GM12878 (cell line): ENCODE data around the gene MYH10. TPM values are rescaled to one million over a fixed set of nuclear protein-coding genes. Genes with fewer than 3 reads are reported as not detected.

Experiments used
- ATAC-seq: fragments of 200-7000 bp; cut with Tn5 transposase; 3 replicates; pipeline ENCODE4 v1.9.1; 2020; ENCODE audit warnings: mild to moderate bottlenecking, moderate library complexity
- BruUV-seq: library from RNA; stranded (reverse); fragments of 400-500 nt; replicated peaks from 2 replicates; lab custom pipeline; 2021; lab: Mats Ljungman, UMichigan
- CTCF ChIA-PET: fragments of 300-600 bp; sonication (Branson Sonifier 250); formaldehyde crosslinking; extraction: SDS; loops from one replicate; lab custom pipeline; 2021; ENCODE audit warnings: inconsistent platforms; lab: Yijun Ruan, JAX
- POLR2A ChIA-PET: fragments of 350-600 bp; formaldehyde crosslinking; extraction: SDS; loops from one replicate; lab custom pipeline; 2021; ENCODE audit warnings: inconsistent platforms; lab: Charles Lee
- RAD21 ChIA-PET: fragments of 300-600 bp; sonication (Branson Sonifier 250); formaldehyde crosslinking; loops from one replicate; lab custom pipeline; 2023; ENCODE audit warnings: antibody characterized with exemption; ENCODE audit not compliant: unreplicated experiment; lab: Charles Lee
- SMC1A ChIA-PET: fragments of 300-600 bp; sonication (Branson Sonifier 250); formaldehyde crosslinking; loops from one replicate; lab custom pipeline; 2023; ENCODE audit not compliant: unreplicated experiment, uncharacterized antibody; lab: Charles Lee
- DNase-seq: peaks from one replicate; pipeline ENCODE4 v3.0.0-alpha.2; 2011; ENCODE audit warnings: low read depth, low spot score
- FAIRE-seq: peaks from 3 replicates; lab custom pipeline; 2011; peaks lifted over from hg19 to GRCh38; lab: Jason Lieb, UNC
- H2AFZ ChIP-seq: 2 replicates; pipeline ENCODE4 v1.6.0; 2011; ENCODE audit warnings: low read depth, low read length, control low read depth; ENCODE audit not compliant: control insufficient read depth
- H3K27ac ChIP-seq: 2 replicates; pipeline ENCODE4 v1.5.1; 2011; ENCODE audit warnings: control low read depth; ENCODE audit not compliant: control insufficient read depth, insufficient read depth
- H3K27me3 ChIP-seq, 2 experiments: replicated peaks in 1 of 2; 2 replicates each; pipeline versions ENCODE4 v1.6.0 to v1.6.1; 2011; ENCODE audit warnings: low read length in 1 of 2; ENCODE audit not compliant: control insufficient read depth in 2 of 2, insufficient read depth in 2 of 2
- H3K36me3 ChIP-seq, 2 experiments: 2 replicates each; pipeline ENCODE4 v1.5.1; 2011; ENCODE audit warnings: low read length in 1 of 2; ENCODE audit not compliant: control insufficient read depth in 2 of 2, insufficient read depth in 2 of 2
- H3K4me1 ChIP-seq: 2 replicates; pipeline ENCODE4 v1.6.1; 2011; ENCODE audit warnings: mild to moderate bottlenecking, low read length, moderate library complexity, mixed read lengths; ENCODE audit not compliant: control insufficient read depth, insufficient read depth
- H3K4me2 ChIP-seq: 2 replicates; pipeline ENCODE4 v1.6.0; 2011; ENCODE audit warnings: control low read depth; ENCODE audit not compliant: control insufficient read depth, insufficient read depth
- H3K4me3 ChIP-seq: fragments of 200-600 bp; sonication (generic); 2 replicates; pipeline ENCODE4 v1.5.1; 2016
- H3K79me2 ChIP-seq: 2 replicates; pipeline ENCODE4 v1.6.0; 2011; ENCODE audit warnings: low read length; ENCODE audit not compliant: control insufficient read depth, insufficient read depth
- H3K9ac ChIP-seq: 2 replicates; pipeline ENCODE4 v1.8.0; 2011; ENCODE audit warnings: low read length, control low read depth, mixed read lengths; ENCODE audit not compliant: control insufficient read depth, insufficient read depth
- H3K9me3 ChIP-seq: replicated peaks from 3 replicates; pipeline ENCODE4 v1.5.1; 2011; ENCODE audit warnings: mild to moderate bottlenecking, low read length; ENCODE audit not compliant: control insufficient read depth, insufficient read depth
- H4K20me1 ChIP-seq: 2 replicates; pipeline ENCODE4 v1.6.0; 2011; ENCODE audit not compliant: control insufficient read depth, insufficient read depth
- CBFB ChIP-seq: IDR thresholded peaks from 2 replicates; pipeline ENCODE4 v1.6.1; 2016; ENCODE audit warnings: antibody characterized with exemption, low read depth
- CBX5 ChIP-seq: sonication (generic); IDR thresholded peaks from 2 replicates; pipeline ENCODE4 v1.6.1; 2016; ENCODE audit warnings: low read depth, moderate library complexity, mild to moderate bottlenecking, inconsistent platforms
- EZH2 ChIP-seq: IDR thresholded peaks from 2 replicates; pipeline ENCODE4 v1.6.1; 2012; ENCODE audit warnings: low read depth, mild to moderate bottlenecking, control low read depth, inconsistent platforms, low read length, borderline replicate concordance; ENCODE audit not compliant: control insufficient read depth
- IRF4 ChIP-seq: IDR thresholded peaks from 2 replicates; pipeline ENCODE4 v1.6.1; 2011; ENCODE audit warnings: low read depth, low read length
- KDM1A ChIP-seq: fragments of 200-600 bp; sonication (generic); IDR thresholded peaks from 2 replicates; pipeline ENCODE4 v1.6.1; 2016; ENCODE audit warnings: borderline replicate concordance
- SPI1 ChIP-seq: IDR thresholded peaks from 2 replicates; pipeline ENCODE4 v1.6.1; 2011; ENCODE audit warnings: low read depth, mild to moderate bottlenecking, low read length, moderate library complexity, borderline replicate concordance; ENCODE audit not compliant: insufficient read depth
- SREBF1 ChIP-seq: IDR thresholded peaks from 2 replicates; pipeline ENCODE4 v1.6.1; 2012; ENCODE audit warnings: mild to moderate bottlenecking, low read length
- TARDBP ChIP-seq: IDR thresholded peaks from 2 replicates; pipeline ENCODE4 v1.6.1; 2016; ENCODE audit warnings: borderline replicate concordance
- WGBS: methylation state at CpG from one replicate; pipeline ENCODE4 v1.1.6; 2016; ENCODE audit warnings: low lambda C conversion rate; ENCODE audit not compliant: insufficient replicate concordance, insufficient coverage; ENCODE audit errors: missing lambda C conversion rate; 5-methylcytosine and 5-hydroxymethylcytosine counted together
- in situ Hi-C: fragments of 300-500 bp; cut with MboI; formaldehyde crosslinking; loops from 9 replicates; pipeline ENCODE4 v1.14.3; 2018; ENCODE audit warnings: mixed read lengths
- intact Hi-C: fragments of 100-400 bp; cut with micrococcal nuclease; formaldehyde crosslinking; loops from one replicate; pipeline ENCODE4 v1.14.2; 2022; ENCODE audit not compliant: unreplicated experiment
- polyA plus RNA-seq, 11 experiments: library from polyadenylated mRNA; depleted of rRNA in 4 of 11; unstranded in 6 of 11; stranded (reverse) in 5 of 11; fragments of >200 nt; fragmentation: Nextera tagmentation in 4 of 11; fragmentation: Illumina TruSeq in 1 of 11; extraction: Ambion mirVana in 4 of 11; extraction: Trizol in 1 of 11; gene quantifications; 1 replicate in 1 of 11; 2 replicates in 10 of 11; pipeline versions ENCODE4 v1.2.1 to v1.2.3, GENCODE V29; 2011 to 2016; ENCODE audit warnings: inconsistent platforms in 2 of 11, missing spikeins in 2 of 11, low read depth in 1 of 11
- total RNA-seq, 4 experiments: library from RNA; depleted of rRNA in 3 of 4; stranded (reverse); fragments of >200 nt in 3 of 4; fragmentation: Illumina TruSeq in 1 of 4; extraction: Trizol in 1 of 4; gene quantifications; 2 replicates each; pipeline versions ENCODE4 v1.2.1 to v1.2.3, GENCODE V29; 2013 to 2021
- TF ChIP-seq, protein P1 (sequence below): IDR thresholded peaks from 2 replicates; pipeline ENCODE4 v1.6.1; 2012; ENCODE audit warnings: low read depth, low read length, improper control_type of control experiment

MYH10 gene
- total and polyA plus RNA-seq, 10 of the 15 experiments (the other 5 are each of a cell fraction or from before 2014, with no cell fraction given), result 0.33 to 7.1 (median 1.0) TPM

DNA sequence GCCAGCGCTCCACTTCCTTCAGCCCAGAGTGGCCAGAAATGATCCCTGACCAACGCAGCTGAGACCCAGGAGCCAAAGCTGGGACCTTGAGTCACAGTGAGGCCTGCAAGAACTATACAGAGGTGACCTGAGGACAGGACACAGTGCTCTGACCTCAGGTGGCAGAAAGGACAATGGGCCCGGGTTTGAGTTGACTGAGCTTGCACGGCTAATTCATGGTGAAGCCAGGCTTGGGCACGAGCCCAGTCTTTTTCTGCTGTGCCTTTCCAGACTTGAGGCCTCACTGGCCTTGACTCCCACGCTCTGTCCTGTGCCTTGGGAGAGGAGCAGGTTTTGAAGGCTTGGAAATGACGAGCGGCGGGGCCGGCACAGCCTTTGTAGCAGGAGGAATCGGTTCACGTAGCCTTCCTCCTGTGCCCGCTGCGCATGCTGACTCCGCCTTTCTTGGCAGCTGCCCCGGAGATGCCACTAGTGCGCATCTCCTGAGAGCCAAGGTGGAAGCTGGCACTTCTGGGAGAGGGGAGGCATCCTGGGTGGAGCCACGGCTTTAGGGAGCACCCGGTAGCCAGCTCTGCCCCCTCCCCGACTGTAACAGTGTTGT is 160.0 kb downstream of the MYH10 start:
- intact Hi-C loops, result no loop called here
- Histone ChIP-seq H3K4me2 (no peak overlapping the region), H3K27ac (no peak overlapping the region), H3K4me1 (no peaks in the 10 kb centered on the region), H3K9me3 (no peaks in the 10 kb centered on the region), H3K4me3 (no peak overlapping the region), H3K9ac (no peak overlapping the region), H4K20me1 (no peaks in the 10 kb centered on the region), H2AFZ (no peak overlapping the region), H3K27me3 (no peaks in the 10 kb centered on the region), H3K79me2 (no peaks in the 10 kb centered on the region), H3K36me3 (peaks cover 11 to 30% of the 10 kb centered on the region in 2 experiments; a peak in 3 of 4 replicates)
- no peak for ATAC-seq
- ChIA-PET RAD21 (no interaction called here), SMC1A (no interaction called here), POLR2A (interaction anchor here (0.8 kb wide), 1 partner anchor 16 kb away, joined by 5 read pairs; no protein-coding TSS in a partner anchor), CTCF (no interaction called here)
- FAIRE-seq, result no peak
- no peak for DNase-seq
- TF ChIP-seq EZH2 (no peak), SREBF1 (no peak), CBFB (no peak), KDM1A (no peak), CBX5 (no peak), TARDBP (no peak), SPI1 (no peak), IRF4 (no peak)
- TF ChIP-seq, protein P1, sequence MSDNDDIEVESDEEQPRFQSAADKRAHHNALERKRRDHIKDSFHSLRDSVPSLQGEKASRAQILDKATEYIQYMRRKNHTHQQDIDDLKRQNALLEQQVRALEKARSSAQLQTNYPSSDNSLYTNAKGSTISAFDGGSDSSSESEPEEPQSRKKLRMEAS, result no peak
- no TSS peak for BruUV-seq
- 94% methylated on average over 20 of the region's 20 CpGs for WGBS
- in situ Hi-C loops, result no loop called here
